NK-92 treated with Interleukin-12 subunit alpha and Interleukin-12 subunit beta, amount 100 ng/mL, for 24 hours (cell line): ENCODE data around the gene FIBIN.

Source experiments
- DNase-seq: peaks from one replicate; lab custom pipeline; 2025; lab: John Stamatoyannopoulos, UW

The FIBIN gene

GRCh38 chr11:27022659-27023251 is 28.8 kb downstream of the FIBIN start:
- DNase-seq, result no peak

- no peak for DNase-seq
These were observed 31.0 kb downstream of the FIBIN start for GRCh38 chr11:27024865-27025264.

- DNase-seq, result no peak
These were observed 31.5 kb downstream of the FIBIN start for GRCh38 chr11:27025312-27025955.

GRCh38 chr11:27025957-27026733 is 32.2 kb downstream of the FIBIN start:
- DNase-seq, result no peak

- no peak for DNase-seq
These were observed 34.7 kb downstream of the FIBIN start for GRCh38 chr11:27028561-27028965.

GRCh38 chr11:27029966-27030365 is 36.1 kb downstream of the FIBIN start:
- no peak for DNase-seq

- no peak for DNase-seq
These were observed 37.8 kb downstream of the FIBIN start for GRCh38 chr11:27031754-27032153.

GRCh38 chr11:27039873-27040272 is 46.0 kb downstream of the FIBIN start:
- no peak for DNase-seq

GRCh38 chr11:27040302-27041115 is 46.6 kb downstream of the FIBIN start, which contains the start of gene BBOX1:
Gene BBOX1 (plus strand): TSS chr11:27040815. CDS start chr11:27055431, 14,616 bp downstream.
- DNase-seq, result no peak

GRCh38 chr11:27041141-27041899 is 47.4 kb downstream of the FIBIN start:
- DNase-seq, result no peak
